ENCODE results near the gene GABRB3.

Gene GABRB3

GRCh38 chr15:26623071-26623470 is 149.8 kb downstream of the GABRB3 start:
- no peak for DNase-seq

- DNase-seq, result no peak
These were observed 151.1 kb downstream of the GABRB3 start for GRCh38 chr15:26621816-26622215.

- DNase-seq, result no peak
These were observed 152.1 kb downstream of the GABRB3 start for GRCh38 chr15:26620528-26621458.

GRCh38 chr15:26615927-26616302 is 157.0 kb downstream of the GABRB3 start:
- DNase-seq, result no peak

GRCh38 chr15:26615188-26615926 is 157.5 kb downstream of the GABRB3 start:
- DNase-seq, result no peak

- DNase-seq, result no peak
These were observed 158.1 kb downstream of the GABRB3 start for GRCh38 chr15:26614734-26615133.

GRCh38 chr15:26598704-26599103 is 174.2 kb downstream of the GABRB3 start:
- DNase-seq, result no peak

GRCh38 chr15:26595611-26596010 is 177.3 kb downstream of the GABRB3 start:
- no peak for DNase-seq

- DNase-seq, result no peak
These were observed 182.2 kb downstream of the GABRB3 start for GRCh38 chr15:26590676-26591075.

- DNase-seq, result no peak
These were observed 190.0 kb downstream of the GABRB3 start for GRCh38 chr15:26582840-26583239.

- DNase-seq, result no peak
These were observed 191.9 kb downstream of the GABRB3 start for GRCh38 chr15:26580943-26581342.

- DNase-seq, result no peak
These were observed 200.1 kb downstream of the GABRB3 start for GRCh38 chr15:26572602-26573350.

- DNase-seq, result no peak
These were observed 201.5 kb downstream of the GABRB3 start for GRCh38 chr15:26571346-26571745.

- DNase-seq, result no peak
These were observed 207.3 kb downstream of the GABRB3 start for GRCh38 chr15:26565542-26565941.

- DNase-seq, result no peak
These were observed 208.5 kb downstream of the GABRB3 start for GRCh38 chr15:26564361-26564760.

- DNase-seq, result no peak
These were observed 210.5 kb downstream of the GABRB3 start for GRCh38 chr15:26562336-26562735.

GRCh38 chr15:26561896-26562295 is 211.0 kb downstream of the GABRB3 start:
- no peak for DNase-seq

- no peak for DNase-seq
These were observed 211.7 kb downstream of the GABRB3 start for GRCh38 chr15:26561130-26561529.

- DNase-seq, result no peak
These were observed 217.0 kb downstream of the GABRB3 start for GRCh38 chr15:26555898-26556297.

- DNase-seq, result no peak
These were observed 221.4 kb downstream of the GABRB3 start for GRCh38 chr15:26551473-26551872.

- no peak for DNase-seq
These were observed 222.0 kb downstream of the GABRB3 start for GRCh38 chr15:26550880-26551279.

GRCh38 chr15:26537663-26538062 is 235.2 kb downstream of the GABRB3 start:
- DNase-seq, result no peak

GRCh38 chr15:26531489-26531888 is 241.4 kb downstream of the GABRB3 start:
- DNase-seq, result no peak
